Measurements from ENCODE around the gene TGFB2.

The TGFB2 gene

GRCh38 chr1:218459878-218460711, 115.0 kb downstream of the TGFB2 start:
- no peak for DNase-seq (ENCODE audit: low read depth in 1 of 2, low spot score in 1 of 2)

GRCh38 chr1:218461351-218461750, 116.2 kb downstream of the TGFB2 start:
- no peak for DNase-seq (ENCODE audit: low read depth in 1 of 2, low spot score in 1 of 2)

- DNase-seq (ENCODE audit: low read depth in 1 of 2, low spot score in 1 of 2), result no peak
Measured at GRCh38 chr1:218462116-218462515, 117.0 kb downstream of the TGFB2 start.

- no peak for DNase-seq (ENCODE audit: low read depth in 1 of 2, low spot score in 1 of 2)
Measured at GRCh38 chr1:218462587-218462986, 117.5 kb downstream of the TGFB2 start.

GRCh38 chr1:218463194-218464156, 118.3 kb downstream of the TGFB2 start:
- DNase-seq (ENCODE audit: low read depth in 1 of 2, low spot score in 1 of 2), result no peak

GRCh38 chr1:218464871-218465270, 119.7 kb downstream of the TGFB2 start:
- DNase-seq (ENCODE audit: low read depth in 1 of 2, low spot score in 1 of 2), result no peak

- no peak for DNase-seq (ENCODE audit: low read depth in 1 of 2, low spot score in 1 of 2)
Measured at GRCh38 chr1:218466341-218467010, 121.3 kb downstream of the TGFB2 start.

- DNase-seq (ENCODE audit: low read depth in 1 of 2, low spot score in 1 of 2), result no peak
Measured at GRCh38 chr1:218467101-218468072, 122.3 kb downstream of the TGFB2 start.

- DNase-seq (ENCODE audit: low read depth in 1 of 2, low spot score in 1 of 2), result no peak
Measured at GRCh38 chr1:218468711-218469110, 123.6 kb downstream of the TGFB2 start.

- no peak for DNase-seq (ENCODE audit: low read depth in 1 of 2, low spot score in 1 of 2)
Measured at GRCh38 chr1:218472885-218473284, 127.7 kb downstream of the TGFB2 start.

GRCh38 chr1:218473522-218473921, 128.4 kb downstream of the TGFB2 start:
- no peak for DNase-seq (ENCODE audit: low read depth in 1 of 2, low spot score in 1 of 2)

GRCh38 chr1:218474128-218474527, 129.0 kb downstream of the TGFB2 start:
- no peak for DNase-seq (ENCODE audit: low read depth in 1 of 2, low spot score in 1 of 2)

GRCh38 chr1:218475275-218475674, 130.1 kb downstream of the TGFB2 start:
- DNase-seq (ENCODE audit: low read depth in 1 of 2, low spot score in 1 of 2), result no peak

GRCh38 chr1:218475699-218476098, 130.6 kb downstream of the TGFB2 start:
- no peak for DNase-seq (ENCODE audit: low read depth in 1 of 2, low spot score in 1 of 2)

GRCh38 chr1:218476385-218476784, 131.2 kb downstream of the TGFB2 start:
- DNase-seq (ENCODE audit: low read depth in 1 of 2, low spot score in 1 of 2), result no peak

- no peak for DNase-seq (ENCODE audit: low read depth in 1 of 2, low spot score in 1 of 2)
Measured at GRCh38 chr1:218478336-218478735, 133.2 kb downstream of the TGFB2 start.

GRCh38 chr1:218479436-218480115, 134.4 kb downstream of the TGFB2 start:
- no peak for DNase-seq (ENCODE audit: low read depth in 1 of 2, low spot score in 1 of 2)

- no peak for DNase-seq (ENCODE audit: low read depth in 1 of 2, low spot score in 1 of 2)
Measured at GRCh38 chr1:218480137-218480536, 135.0 kb downstream of the TGFB2 start.

- no peak for DNase-seq (ENCODE audit: low read depth in 1 of 2, low spot score in 1 of 2)
Measured at GRCh38 chr1:218480588-218481099, 135.5 kb downstream of the TGFB2 start.

All from activated CD4-positive, alpha-beta T cell treated with anti-CD3 and anti-CD28 coated beads, Interleukin-2, amount 50 U/mL, for 24 hours (primary cell).